GM21737 (cell line): ENCODE data around the gene GAMT.

Experiments used
- ATAC-seq: cut with Tn5 transposase; IDR thresholded peaks from one replicate; pipeline ENCODE4 v1.9.1; 2021; ENCODE audit warnings: mild to moderate bottlenecking, moderate library complexity; ENCODE audit not compliant: unreplicated experiment

Gene GAMT

GRCh38 chr19:1418951-1419738 lies 17.8 kb upstream of the GAMT start:
- no peak for ATAC-seq

GRCh38 chr19:1418496-1418775 lies 17.1 kb upstream of the GAMT start:
- ATAC-seq: no peak

- no peak for ATAC-seq
Measured at GRCh38 chr19:1417681-1418495, 16.5 kb upstream of the GAMT start.

- no peak for ATAC-seq
Measured at GRCh38 chr19:1417145-1417544, 15.8 kb upstream of the GAMT start.

- no peak for ATAC-seq
Measured at GRCh38 chr19:1416014-1416841, 14.9 kb upstream of the GAMT start.

- no peak for ATAC-seq
Measured at GRCh38 chr19:1412995-1413800, 11.9 kb upstream of the GAMT start.

- ATAC-seq: no peak
Measured at GRCh38 chr19:1412323-1412923, 11.1 kb upstream of the GAMT start.

GRCh38 chr19:1411255-1412191 lies 10.2 kb upstream of the GAMT start:
- ATAC-seq: no peak

- no peak for ATAC-seq
Measured at GRCh38 chr19:1410789-1411188, 9.4 kb upstream of the GAMT start.

- ATAC-seq: no peak
Measured at GRCh38 chr19:1410136-1410786, 8.9 kb upstream of the GAMT start.

GRCh38 chr19:1409204-1410005 lies 8.1 kb upstream of the GAMT start:
- ATAC-seq: no peak

GRCh38 chr19:1408300-1409203 lies 7.2 kb upstream of the GAMT start:
- ATAC-seq: no peak

GRCh38 chr19:1407528-1408299 lies 6.4 kb upstream of the GAMT start, which contains the start of gene DAZAP1:
DAZAP1 (plus strand) TSS chr19:1407586; CDS start chr19:1407774, 188 bp downstream.
- peak; percentile 17 for ATAC-seq

GRCh38 chr19:1406774-1407527 lies 5.6 kb upstream of the GAMT start:
- peak; percentile 67 for ATAC-seq

- ATAC-seq: no peak
Measured at GRCh38 chr19:1402411-1403070, 1.2 kb upstream of the GAMT start.
